HEK293 (cell line): ENCODE measurements around the gene SHMT2.
A peak's percentile ranks its signal among the peaks of the same experiment; 100 is the strongest.

ENCODE experiments used
- CTCF ChIA-PET: fragments of 350-600 bp; formaldehyde crosslinking; extraction: SDS; loops from one replicate; lab custom pipeline; 2021; ENCODE audit warnings: antibody characterized with exemption; lab: Yijun Ruan, JAX
- POLR2A ChIA-PET: fragments of 300-600 bp; formaldehyde crosslinking; extraction: SDS; loops from one replicate; lab custom pipeline; 2020; ENCODE audit warnings: antibody characterized with exemption, inconsistent platforms; lab: Yijun Ruan, JAX
- H3K27ac ChIP-seq: fragments of 200-500 bp; sonication (Bioruptor generic); 2 replicates; pipeline ENCODE4 v1.5.1; 2014; ENCODE audit warnings: low read depth, low read length, control low read depth, inconsistent platforms; ENCODE audit errors: extremely low read depth
- H3K36me3 ChIP-seq, 2 experiments: fragments of 200-500 bp in 1 of 2; sonication (Bioruptor generic) in 1 of 2; 1 replicate in 1 of 2; 2 replicates in 1 of 2; pipeline ENCODE4 v1.5.1; 2014 to 2017; ENCODE audit warnings: inconsistent platforms in 2 of 2, low read length in 2 of 2; ENCODE audit not compliant: control insufficient read depth in 2 of 2, insufficient read depth in 1 of 2
- H3K4me1 ChIP-seq: fragments of 200-500 bp; sonication (Bioruptor generic); 2 replicates; pipeline ENCODE4 v1.5.1; 2014; ENCODE audit warnings: mild to moderate bottlenecking, low read length, inconsistent platforms; ENCODE audit not compliant: control insufficient read depth, insufficient read depth
- H3K4me3 ChIP-seq: 2 replicates; pipeline ENCODE4 v1.5.1; 2011; ENCODE audit warnings: low read depth, mild to moderate bottlenecking, control low read depth, low read length, moderate library complexity
- H3K9me3 ChIP-seq: fragments of 200-500 bp; sonication (Bioruptor generic); 2 replicates; pipeline ENCODE4 v1.5.1; 2014; ENCODE audit warnings: low read depth, low read length, inconsistent platforms; ENCODE audit not compliant: control insufficient read depth, insufficient read depth
- BCL11B ChIP-seq: fragments of 450-650 bp; formaldehyde crosslinking; IDR thresholded peaks from 2 replicates; pipeline ENCODE4 v1.5.1; 2016; ENCODE audit warnings: low read depth, missing biosample characterization, missing genetic modification characterization
- FEZF1 ChIP-seq: fragments of 450-650 bp; formaldehyde crosslinking; IDR thresholded peaks from 2 replicates; pipeline ENCODE4 v1.5.1; 2016; ENCODE audit warnings: missing biosample characterization, missing genetic modification characterization
- GLIS2 ChIP-seq: fragments of 450-650 bp; formaldehyde crosslinking; IDR thresholded peaks from 2 replicates; pipeline ENCODE4 v1.5.1; 2016; ENCODE audit warnings: missing biosample characterization, missing genetic modification characterization
- HOXC10 ChIP-seq: sonication (generic); formaldehyde crosslinking; IDR thresholded peaks from 2 replicates; pipeline ENCODE4 v1.8.1; 2023; ENCODE audit warnings: mild to moderate bottlenecking, missing genetic modification reagents
- KLF16 ChIP-seq: fragments of 450-650 bp; formaldehyde crosslinking; IDR thresholded peaks from 2 replicates; pipeline ENCODE4 v1.5.1; 2017; ENCODE audit warnings: missing biosample characterization, missing genetic modification characterization
- SCRT1 ChIP-seq: fragments of 450-650 bp; formaldehyde crosslinking; IDR thresholded peaks from 2 replicates; pipeline ENCODE4 v1.5.1; 2016; ENCODE audit warnings: missing biosample characterization, missing genetic modification characterization, borderline replicate concordance
- SCRT2 ChIP-seq: fragments of 450-650 bp; formaldehyde crosslinking; IDR thresholded peaks from 2 replicates; pipeline ENCODE4 v1.5.1; 2016; ENCODE audit warnings: missing biosample characterization, missing genetic modification characterization
- WT1 ChIP-seq: fragments of 450-650 bp; formaldehyde crosslinking; IDR thresholded peaks from 2 replicates; pipeline ENCODE4 v1.5.1; 2016; ENCODE audit warnings: missing biosample characterization, missing genetic modification characterization
- ZFP69B ChIP-seq: fragments of 450-650 bp; formaldehyde crosslinking; IDR thresholded peaks from 2 replicates; pipeline ENCODE4 v1.5.1; 2016; ENCODE audit warnings: missing biosample characterization, missing genetic modification characterization
- ZNF138 ChIP-seq: fragments of 450-650 bp; formaldehyde crosslinking; IDR thresholded peaks from 2 replicates; pipeline ENCODE4 v1.5.1; 2016; ENCODE audit warnings: missing biosample characterization, missing genetic modification characterization, borderline replicate concordance
- ZNF146 ChIP-seq: fragments of 450-650 bp; formaldehyde crosslinking; IDR thresholded peaks from 2 replicates; pipeline ENCODE4 v1.5.1; 2016; ENCODE audit warnings: missing biosample characterization, missing genetic modification characterization
- ZNF169 ChIP-seq: fragments of 450-650 bp; formaldehyde crosslinking; IDR thresholded peaks from 2 replicates; pipeline ENCODE4 v1.5.1; 2016; ENCODE audit warnings: missing biosample characterization, missing genetic modification characterization
- ZNF174 ChIP-seq: fragments of 450-650 bp; formaldehyde crosslinking; IDR thresholded peaks from 2 replicates; pipeline ENCODE4 v1.5.0; 2017; ENCODE audit warnings: missing biosample characterization, mild to moderate bottlenecking, missing genetic modification characterization
- ZNF292 ChIP-seq: fragments of 450-650 bp; formaldehyde crosslinking; IDR thresholded peaks from 2 replicates; pipeline ENCODE4 v1.5.1; 2016; ENCODE audit warnings: low read depth, missing biosample characterization, missing genetic modification characterization, borderline replicate concordance
- ZNF366 ChIP-seq: fragments of 450-650 bp; formaldehyde crosslinking; conservative IDR thresholded peaks from 2 replicates; pipeline ENCODE4 v1.5.1; 2016; ENCODE audit warnings: missing biosample characterization, missing genetic modification characterization
- ZNF560 ChIP-seq: fragments of 450-650 bp; formaldehyde crosslinking; IDR thresholded peaks from 2 replicates; pipeline ENCODE4 v1.5.1; 2017; ENCODE audit warnings: missing biosample characterization, missing genetic modification characterization, borderline replicate concordance
- ZNF776 ChIP-seq: fragments of 450-650 bp; formaldehyde crosslinking; IDR thresholded peaks from 2 replicates; pipeline ENCODE4 v1.5.0; 2017; ENCODE audit warnings: missing biosample characterization, missing genetic modification characterization, borderline replicate concordance
- ZNF843 ChIP-seq: fragments of 450-650 bp; formaldehyde crosslinking; IDR thresholded peaks from 2 replicates; pipeline ENCODE4 v1.5.1; 2016; ENCODE audit warnings: missing biosample characterization, missing genetic modification characterization
- TF ChIP-seq, protein P1 (sequence below): fragments of 450-650 bp; formaldehyde crosslinking; IDR thresholded peaks from 2 replicates; pipeline ENCODE4 v1.5.1; 2016; ENCODE audit warnings: missing biosample characterization, missing genetic modification characterization
- TF ChIP-seq, protein P2 (sequence below): fragments of 450-650 bp; formaldehyde crosslinking; IDR thresholded peaks from 2 replicates; pipeline ENCODE4 v1.5.1; 2016; ENCODE audit warnings: missing biosample characterization, missing genetic modification characterization, borderline replicate concordance

SHMT2 gene

DNA sequence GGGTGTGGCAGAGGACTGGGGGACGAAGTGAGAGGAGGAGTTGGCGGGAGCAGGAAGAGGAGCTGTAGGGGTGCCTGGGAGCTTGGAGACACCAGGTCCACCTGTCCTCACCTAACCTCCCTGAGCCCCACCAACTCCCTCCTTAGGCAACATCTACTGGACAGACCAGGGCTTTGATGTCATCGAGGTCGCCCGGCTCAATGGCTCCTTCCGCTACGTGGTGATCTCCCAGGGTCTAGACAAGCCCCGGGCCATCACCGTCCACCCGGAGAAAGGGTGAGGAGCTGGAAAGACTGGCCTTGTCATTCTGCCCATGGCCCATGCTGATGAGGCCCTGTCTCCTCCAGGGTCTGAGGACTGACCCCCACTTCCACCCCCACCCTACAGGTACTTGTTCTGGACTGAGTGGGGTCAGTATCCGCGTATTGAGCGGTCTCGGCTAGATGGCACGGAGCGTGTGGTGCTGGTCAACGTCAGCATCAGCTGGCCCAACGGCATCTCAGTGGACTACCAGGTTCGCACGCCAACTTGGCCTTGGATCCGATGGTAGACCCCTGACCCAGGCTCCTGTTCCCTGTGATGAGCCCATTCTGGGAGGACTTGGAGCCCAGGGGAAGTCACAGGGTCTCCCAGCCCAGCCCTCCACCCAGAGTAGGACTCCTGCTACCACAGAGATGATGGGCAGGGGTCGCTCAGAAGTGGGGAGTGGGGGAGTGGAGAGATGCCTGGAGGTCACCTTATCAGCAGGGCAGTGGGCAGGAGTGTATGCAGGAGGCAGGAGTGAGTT, 45.4 kb upstream of the SHMT2 start:
- Histone ChIP-seq H3K9me3 (no peaks in the 10 kb centered on the region), H3K4me3 (no peak overlapping the region), H3K4me1 (no peaks in the 10 kb centered on the region), H3K36me3 (peaks cover 0 to 85% of the 10 kb centered on the region in 2 experiments; a peak in 1 of 3 replicates), H3K27ac (no peak overlapping the region)
- CTCF ChIA-PET = interaction anchor here (0.5 to 10.4 kb wide), 12 partner anchors 12 to 273 kb away, joined by 3 to 141 read pairs (median 6); partner anchors contain the start of genes LRP1 and NEMP1
- TF ChIP-seq SCRT1 (tag by site-specific recombination) = no peak
- TF ChIP-seq ZNF169 (tag by site-specific recombination) = no peak
- no peak for TF ChIP-seq ZNF138 (tag by site-specific recombination)
- TF ChIP-seq WT1 (tag by site-specific recombination) = no peak
- TF ChIP-seq, protein P1, sequence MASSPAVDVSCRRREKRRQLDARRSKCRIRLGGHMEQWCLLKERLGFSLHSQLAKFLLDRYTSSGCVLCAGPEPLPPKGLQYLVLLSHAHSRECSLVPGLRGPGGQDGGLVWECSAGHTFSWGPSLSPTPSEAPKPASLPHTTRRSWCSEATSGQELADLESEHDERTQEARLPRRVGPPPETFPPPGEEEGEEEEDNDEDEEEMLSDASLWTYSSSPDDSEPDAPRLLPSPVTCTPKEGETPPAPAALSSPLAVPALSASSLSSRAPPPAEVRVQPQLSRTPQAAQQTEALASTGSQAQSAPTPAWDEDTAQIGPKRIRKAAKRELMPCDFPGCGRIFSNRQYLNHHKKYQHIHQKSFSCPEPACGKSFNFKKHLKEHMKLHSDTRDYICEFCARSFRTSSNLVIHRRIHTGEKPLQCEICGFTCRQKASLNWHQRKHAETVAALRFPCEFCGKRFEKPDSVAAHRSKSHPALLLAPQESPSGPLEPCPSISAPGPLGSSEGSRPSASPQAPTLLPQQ (tag by site-specific recombination) = no peak
- TF ChIP-seq FEZF1 (tag by site-specific recombination) = no peak
- TF ChIP-seq ZNF843 (tag by site-specific recombination) = no peak
- no peak for TF ChIP-seq SCRT2 (tag by site-specific recombination)
- TF ChIP-seq KLF16 (tag by site-specific recombination) = no peak
- TF ChIP-seq, protein P2, sequence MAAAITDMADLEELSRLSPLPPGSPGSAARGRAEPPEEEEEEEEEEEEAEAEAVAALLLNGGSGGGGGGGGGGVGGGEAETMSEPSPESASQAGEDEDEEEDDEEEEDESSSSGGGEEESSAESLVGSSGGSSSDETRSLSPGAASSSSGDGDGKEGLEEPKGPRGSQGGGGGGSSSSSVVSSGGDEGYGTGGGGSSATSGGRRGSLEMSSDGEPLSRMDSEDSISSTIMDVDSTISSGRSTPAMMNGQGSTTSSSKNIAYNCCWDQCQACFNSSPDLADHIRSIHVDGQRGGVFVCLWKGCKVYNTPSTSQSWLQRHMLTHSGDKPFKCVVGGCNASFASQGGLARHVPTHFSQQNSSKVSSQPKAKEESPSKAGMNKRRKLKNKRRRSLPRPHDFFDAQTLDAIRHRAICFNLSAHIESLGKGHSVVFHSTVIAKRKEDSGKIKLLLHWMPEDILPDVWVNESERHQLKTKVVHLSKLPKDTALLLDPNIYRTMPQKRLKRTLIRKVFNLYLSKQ = no peak
- TF ChIP-seq HOXC10 = no peak
- no peak for TF ChIP-seq ZNF776 (tag by site-specific recombination)
- no peak for TF ChIP-seq GLIS2
- no peak for TF ChIP-seq ZNF560 (tag by site-specific recombination)
- no peak for TF ChIP-seq ZNF292
- TF ChIP-seq ZNF174 (tag by site-specific recombination) = no peak
- no peak for TF ChIP-seq ZNF366 (tag by site-specific recombination)
- TF ChIP-seq ZFP69B (tag by site-specific recombination) = no peak
- no peak for TF ChIP-seq BCL11B
- POLR2A ChIA-PET = interaction anchor here (1.4 kb wide), 1 partner anchor 72 kb away, joined by 3 read pairs; no protein-coding TSS in a partner anchor

DNA sequence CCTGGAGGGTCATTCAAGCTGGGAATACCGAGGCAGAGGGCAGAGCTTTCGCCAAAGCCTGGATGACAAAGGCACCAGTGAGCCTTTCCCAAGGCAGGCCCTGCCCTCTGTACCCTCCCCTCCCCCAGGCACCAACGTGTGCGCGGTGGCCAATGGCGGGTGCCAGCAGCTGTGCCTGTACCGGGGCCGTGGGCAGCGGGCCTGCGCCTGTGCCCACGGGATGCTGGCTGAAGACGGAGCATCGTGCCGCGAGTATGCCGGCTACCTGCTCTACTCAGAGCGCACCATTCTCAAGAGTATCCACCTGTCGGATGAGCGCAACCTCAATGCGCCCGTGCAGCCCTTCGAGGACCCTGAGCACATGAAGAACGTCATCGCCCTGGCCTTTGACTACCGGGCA, 44.1 kb upstream of the SHMT2 start:
- ChIA-PET CTCF (interaction anchor here (1.0 to 10.4 kb wide), 5 partner anchors 13 to 198 kb away, joined by 3 to 141 read pairs (median 6); partner anchors contain the start of gene LRP1), POLR2A (no interaction called here)
- Histone ChIP-seq H3K4me1 (no peaks in the 10 kb centered on the region), H3K9me3 (no peaks in the 10 kb centered on the region), H3K4me3 (no peak overlapping the region), H3K36me3 (peaks cover 0 to 85% of the 10 kb centered on the region in 2 experiments; a peak in 1 of 3 replicates), H3K27ac (no peak overlapping the region)
- TF ChIP-seq ZNF146 (tag by site-specific recombination) (no peak), SCRT2 (tag by site-specific recombination) (0 out of 2 replicates have a peak, but pooled peaks have one; percentile 16)
